Mammary epithelial cell (primary cell): ENCODE data around the gene MTLN.

ENCODE experiments used
- EZH2 ChIP-seq: IDR thresholded peaks from 2 replicates; pipeline ENCODE4 v1.6.1; 2012; ENCODE audit warnings: low read length, inconsistent platforms, borderline replicate concordance
- TF ChIP-seq, protein P1 (sequence below), 2 donors: IDR thresholded peaks in 1 of 2; conservative IDR thresholded peaks in 1 of 2; 2 replicates each; pipeline ENCODE4 v1.5.1; 2011 to 2012; ENCODE audit warnings: inconsistent platforms in 2 of 2, low read length in 2 of 2, mild to moderate bottlenecking in 2 of 2, control low read depth in 1 of 2, low read depth in 1 of 2; ENCODE audit not compliant: insufficient read depth in 1 of 2; ENCODE audit errors: extremely low read depth in 1 of 2

DNA sequence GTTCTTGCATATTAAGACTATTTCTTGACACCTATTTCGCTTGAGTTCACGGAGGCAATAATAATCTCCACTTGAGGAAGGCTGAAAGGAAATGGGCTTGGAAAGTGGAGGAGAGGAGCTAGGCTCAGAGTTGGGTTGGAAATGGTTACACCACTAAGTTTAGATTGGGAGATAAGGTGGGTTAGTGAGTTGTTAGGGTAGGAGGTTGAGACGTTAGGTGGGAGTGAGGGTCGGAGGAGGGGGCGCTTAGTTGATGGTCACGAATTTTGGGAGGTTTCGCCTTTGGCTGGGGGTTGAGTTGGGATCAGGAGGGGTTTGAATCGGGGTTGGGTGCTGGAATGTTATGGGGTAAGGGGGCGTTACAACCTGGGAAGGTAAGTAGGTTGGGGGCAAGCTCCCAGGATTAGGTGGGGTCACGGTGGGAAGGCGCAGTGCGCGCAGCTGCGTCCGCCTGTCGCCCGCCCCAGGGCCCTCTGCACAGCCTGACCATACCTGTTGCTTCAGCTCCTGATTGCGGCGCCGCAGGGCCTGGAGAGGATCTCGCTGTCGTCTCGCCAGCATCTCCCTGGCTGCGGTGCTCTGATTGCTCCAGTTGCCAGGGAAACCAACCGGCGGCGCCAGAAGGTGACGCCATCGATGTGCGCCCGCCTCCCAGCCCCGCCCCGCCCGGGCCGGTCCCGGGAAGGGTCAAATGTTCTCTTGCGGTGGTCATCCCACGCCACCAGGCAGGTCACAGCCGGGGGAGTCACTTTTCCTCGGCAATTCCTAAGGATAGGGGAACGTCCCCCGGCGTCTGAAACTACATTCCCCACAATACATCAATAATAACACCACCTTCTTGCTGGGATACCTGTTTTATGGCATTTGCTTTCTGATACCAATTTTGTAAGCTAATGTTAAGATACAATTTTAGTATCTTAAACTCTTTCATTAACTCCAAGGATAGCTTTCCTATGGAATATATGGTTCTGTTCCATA is 7.7 kb downstream of the MTLN start, which contains the start of gene NPHP1:
- TF ChIP-seq, protein P1, sequence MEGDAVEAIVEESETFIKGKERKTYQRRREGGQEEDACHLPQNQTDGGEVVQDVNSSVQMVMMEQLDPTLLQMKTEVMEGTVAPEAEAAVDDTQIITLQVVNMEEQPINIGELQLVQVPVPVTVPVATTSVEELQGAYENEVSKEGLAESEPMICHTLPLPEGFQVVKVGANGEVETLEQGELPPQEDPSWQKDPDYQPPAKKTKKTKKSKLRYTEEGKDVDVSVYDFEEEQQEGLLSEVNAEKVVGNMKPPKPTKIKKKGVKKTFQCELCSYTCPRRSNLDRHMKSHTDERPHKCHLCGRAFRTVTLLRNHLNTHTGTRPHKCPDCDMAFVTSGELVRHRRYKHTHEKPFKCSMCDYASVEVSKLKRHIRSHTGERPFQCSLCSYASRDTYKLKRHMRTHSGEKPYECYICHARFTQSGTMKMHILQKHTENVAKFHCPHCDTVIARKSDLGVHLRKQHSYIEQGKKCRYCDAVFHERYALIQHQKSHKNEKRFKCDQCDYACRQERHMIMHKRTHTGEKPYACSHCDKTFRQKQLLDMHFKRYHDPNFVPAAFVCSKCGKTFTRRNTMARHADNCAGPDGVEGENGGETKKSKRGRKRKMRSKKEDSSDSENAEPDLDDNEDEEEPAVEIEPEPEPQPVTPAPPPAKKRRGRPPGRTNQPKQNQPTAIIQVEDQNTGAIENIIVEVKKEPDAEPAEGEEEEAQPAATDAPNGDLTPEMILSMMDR (conservative IDR thresholded peaks at IDR 0.05 in 1 of 2, IDR thresholded peaks at IDR 0.05 in 1 of 2; ENCODE audit: extremely low read depth in 1 of 2, insufficient read depth in 1 of 2, low read depth in 1 of 2, low read length in 2 of 2): no peak
- TF ChIP-seq EZH2: no peak
